Endothelial cell of hepatic sinusoid (primary cell): ENCODE results near the gene FLT1.

Source experiments
- in situ Hi-C: cut with HindIII; loops from 2 replicates; pipeline ENCODE4 v1.10.0; 2017; ENCODE audit warnings: low sequenced_read_pairs

Gene FLT1

DNA sequence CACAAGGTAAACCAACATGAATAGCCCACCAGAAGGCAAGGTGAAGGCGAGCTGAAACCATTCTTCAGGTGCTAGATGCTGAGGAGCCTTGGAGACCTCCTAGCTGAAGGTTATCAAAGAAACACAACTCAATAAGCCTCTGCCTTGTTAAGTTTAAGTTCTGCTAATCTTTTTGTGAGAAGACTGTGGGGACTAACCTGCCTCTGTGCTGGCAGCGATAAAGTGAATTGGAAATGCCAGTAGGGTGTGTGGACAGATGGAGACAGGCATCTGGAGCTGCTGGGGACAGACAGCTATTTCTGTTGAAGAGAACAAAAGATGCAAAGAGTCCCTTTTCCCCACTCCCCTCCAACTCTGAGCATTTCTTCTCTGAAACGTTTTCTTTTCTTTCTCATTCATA is 33.5 kb upstream of the FLT1 start:
- in situ Hi-C loops = no loop called here

GRCh38 chr13:28527629-28528028 is 32.7 kb upstream of the FLT1 start:
- in situ Hi-C loops = no loop called here

- in situ Hi-C loops = no loop called here
Observed at GRCh38 chr13:28526876-28527275, 31.9 kb upstream of the FLT1 start.

- in situ Hi-C loops = no loop called here
Observed at GRCh38 chr13:28522871-28523270, 27.9 kb upstream of the FLT1 start.

GRCh38 chr13:28513745-28514144 is 18.8 kb upstream of the FLT1 start:
- in situ Hi-C loops = loop anchor here (5.0 kb wide), 1 partner anchor 41 kb away; no protein-coding TSS in a partner anchor

DNA sequence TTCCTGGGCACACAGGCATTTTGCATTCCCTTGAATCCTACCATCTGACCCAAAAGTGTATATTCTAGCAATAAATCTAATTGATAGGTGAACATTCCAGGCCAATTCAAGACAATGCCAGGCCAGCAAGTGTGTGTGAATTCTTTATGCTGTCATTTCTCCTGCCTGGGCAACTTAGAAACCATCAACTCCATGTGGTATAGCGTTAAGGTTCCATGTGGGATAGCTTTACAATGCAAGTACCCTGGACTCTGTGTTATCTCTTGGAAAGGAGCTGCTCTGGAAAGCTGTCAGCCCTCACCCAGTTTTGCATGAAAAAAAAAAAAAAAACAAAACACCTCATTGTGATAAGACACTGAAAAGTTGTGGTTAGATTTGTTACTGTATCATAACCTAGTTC is 15.6 kb upstream of the FLT1 start:
- in situ Hi-C loops = loop anchor here (5.0 kb wide), 1 partner anchor 38 kb away; no protein-coding TSS in a partner anchor

GRCh38 chr13:28510066-28510465 is 15.1 kb upstream of the FLT1 start:
- in situ Hi-C loops = loop anchor here (5.0 kb wide), 1 partner anchor 38 kb away; no protein-coding TSS in a partner anchor

DNA sequence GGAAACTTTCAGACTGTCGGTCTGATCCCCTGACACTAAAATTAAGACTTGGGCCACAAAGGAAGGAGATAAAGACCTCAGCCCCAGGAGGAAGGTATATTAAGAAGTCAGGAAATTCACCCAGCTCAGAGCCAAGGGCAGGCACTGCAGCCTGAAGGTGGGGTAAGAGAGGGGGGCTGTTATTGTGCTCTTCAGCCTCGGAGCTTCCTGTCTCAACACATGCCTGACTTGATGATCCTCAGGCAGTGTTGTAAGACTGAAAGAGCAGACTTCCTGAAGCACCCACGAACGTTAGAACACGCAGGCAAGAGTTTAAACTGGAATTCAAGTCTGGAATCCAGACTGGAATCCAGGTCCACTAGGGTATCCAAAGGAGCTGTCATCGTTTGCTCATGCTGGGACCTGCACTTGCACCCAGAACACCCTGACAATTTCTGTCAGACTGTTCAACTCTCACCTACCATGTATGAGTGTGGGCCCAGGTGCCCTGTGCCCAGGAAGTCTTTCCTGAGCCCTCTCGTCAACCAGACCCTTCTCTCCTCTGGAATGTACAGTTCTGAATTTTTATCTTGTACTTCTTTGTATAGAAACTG is 10.7 kb upstream of the FLT1 start:
- in situ Hi-C loops = no loop called here

DNA sequence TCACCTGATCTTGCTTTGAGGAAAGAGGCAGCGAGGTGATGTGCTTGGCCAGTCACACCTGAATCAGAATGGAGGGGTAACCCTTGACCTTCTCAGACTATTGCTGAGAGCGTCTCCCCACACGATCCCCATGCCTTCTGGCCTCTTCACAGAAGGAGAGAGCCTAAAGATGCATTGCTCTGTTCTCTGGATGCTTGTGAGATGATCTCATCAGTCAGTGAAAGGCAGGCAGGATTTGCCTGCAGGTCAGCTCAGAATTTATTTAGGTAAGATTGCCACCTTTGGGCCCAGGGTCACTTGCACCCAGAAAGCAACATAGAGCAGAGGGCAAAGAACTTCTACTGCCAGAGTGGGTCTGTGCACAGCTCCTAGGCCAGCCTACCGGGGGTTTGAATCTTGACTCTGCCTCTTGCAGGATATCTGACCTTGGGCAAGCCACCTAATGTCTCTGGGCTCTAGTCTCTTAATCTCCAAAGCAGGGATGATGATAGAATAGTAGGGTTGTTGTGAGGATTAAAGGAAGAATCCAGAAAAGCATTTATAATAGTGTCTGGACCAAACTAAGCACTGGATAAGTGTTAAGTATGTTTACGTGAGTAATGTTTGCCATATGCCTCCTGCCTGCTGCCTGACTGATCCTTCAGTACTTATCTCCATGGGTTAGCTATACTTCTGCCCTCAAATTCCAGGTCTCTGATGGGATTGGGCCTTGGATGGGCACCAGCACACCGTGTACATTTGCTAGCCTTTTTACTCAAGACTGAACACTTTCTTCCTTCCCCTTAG is 8.4 kb upstream of the FLT1 start:
- in situ Hi-C loops = no loop called here

GRCh38 chr13:28501547-28501946 is 6.6 kb upstream of the FLT1 start:
- in situ Hi-C loops = no loop called here

GRCh38 chr13:28499609-28500008 is 4.7 kb upstream of the FLT1 start:
- in situ Hi-C loops = no loop called here

- in situ Hi-C loops = no loop called here
Observed at GRCh38 chr13:28498481-28499115, 3.7 kb upstream of the FLT1 start.

DNA sequence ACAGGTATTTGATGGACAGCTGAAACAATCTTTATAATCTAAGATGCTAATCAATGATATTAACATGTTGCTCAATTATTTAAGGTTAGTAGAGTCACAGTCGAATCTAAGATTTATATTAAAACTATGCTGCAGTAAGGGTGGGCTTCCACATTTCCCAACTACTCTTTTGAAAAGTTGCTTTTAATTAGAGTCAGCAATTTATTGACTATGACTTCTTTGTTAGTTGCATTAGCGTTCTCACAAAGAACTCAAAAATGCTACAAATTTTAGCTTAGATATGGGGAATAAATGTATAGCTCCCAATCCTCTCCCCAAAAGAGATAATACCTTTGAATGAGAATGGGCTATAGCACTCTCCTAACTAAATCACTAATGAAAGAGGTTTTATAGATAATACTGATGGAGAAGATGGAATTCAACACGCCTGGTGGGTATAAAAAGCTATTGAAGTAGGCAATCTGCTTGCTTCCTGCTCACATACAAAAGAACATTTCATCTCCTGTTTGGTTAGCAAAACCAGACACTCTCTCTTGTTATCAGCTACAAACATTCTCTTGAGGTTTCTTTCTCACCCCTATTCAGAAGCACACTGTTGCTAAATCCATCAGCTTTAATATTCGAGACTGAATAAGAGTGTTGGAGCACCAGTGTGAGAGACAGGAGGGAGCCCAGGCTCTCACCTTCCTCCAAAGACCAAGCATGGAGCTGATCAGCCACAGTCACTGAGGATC is 2.4 kb upstream of the FLT1 start:
- in situ Hi-C loops = no loop called here

DNA sequence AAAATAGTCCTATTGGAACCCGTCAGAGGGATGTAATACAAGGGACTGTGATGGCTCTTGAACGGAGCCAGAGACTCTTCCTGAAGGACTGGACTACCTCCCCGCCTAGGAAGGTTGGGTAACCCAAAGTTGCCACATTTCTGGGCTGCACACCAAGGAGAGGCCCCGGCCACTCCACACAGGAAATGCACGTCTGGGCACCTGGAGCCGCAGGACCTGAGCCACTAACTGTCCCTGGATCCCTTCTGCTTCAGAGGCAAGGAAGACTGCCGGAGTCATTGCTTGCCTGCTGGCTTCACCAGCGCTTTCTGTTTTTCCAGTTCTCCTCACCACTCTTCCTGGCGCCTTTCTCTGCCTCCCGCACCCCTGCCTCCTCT is 1.2 kb upstream of the FLT1 start:
- in situ Hi-C loops = no loop called here

DNA sequence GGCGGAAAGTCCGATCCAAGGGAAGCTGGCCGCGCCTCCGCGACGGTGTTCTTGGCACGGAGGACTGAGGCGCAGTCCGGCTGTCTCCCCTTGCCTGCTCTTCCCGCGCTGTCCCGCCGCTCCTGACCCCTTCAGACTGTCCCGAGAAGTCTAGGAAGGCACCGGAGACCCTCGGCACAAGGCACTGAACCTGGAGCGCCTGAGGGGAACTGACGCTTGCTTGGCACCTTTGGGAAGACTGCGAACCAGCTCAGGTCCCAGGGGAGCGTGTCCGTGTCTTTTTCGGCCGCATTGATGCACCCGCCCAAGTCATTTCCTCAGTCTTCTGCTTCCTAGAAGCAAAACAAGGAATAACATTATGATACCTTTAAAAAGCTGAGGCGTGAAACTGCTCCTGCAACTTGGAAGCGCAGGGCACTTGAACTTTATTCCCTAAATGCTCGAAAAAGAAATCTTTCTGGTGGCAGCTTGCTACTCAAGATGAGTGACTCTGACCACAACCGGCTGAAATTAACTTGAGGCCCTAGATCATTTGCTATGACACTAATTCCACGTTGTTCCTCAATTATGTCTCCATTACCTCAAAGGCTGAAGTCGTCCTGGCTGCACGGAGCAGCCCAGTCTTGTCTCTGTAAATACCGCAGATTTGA is 735 bp upstream of the FLT1 start:
- in situ Hi-C loops = no loop called here

GRCh38 chr13:28494504-28494777 is 487 bp downstream of the FLT1 start:
- in situ Hi-C loops = no loop called here

DNA sequence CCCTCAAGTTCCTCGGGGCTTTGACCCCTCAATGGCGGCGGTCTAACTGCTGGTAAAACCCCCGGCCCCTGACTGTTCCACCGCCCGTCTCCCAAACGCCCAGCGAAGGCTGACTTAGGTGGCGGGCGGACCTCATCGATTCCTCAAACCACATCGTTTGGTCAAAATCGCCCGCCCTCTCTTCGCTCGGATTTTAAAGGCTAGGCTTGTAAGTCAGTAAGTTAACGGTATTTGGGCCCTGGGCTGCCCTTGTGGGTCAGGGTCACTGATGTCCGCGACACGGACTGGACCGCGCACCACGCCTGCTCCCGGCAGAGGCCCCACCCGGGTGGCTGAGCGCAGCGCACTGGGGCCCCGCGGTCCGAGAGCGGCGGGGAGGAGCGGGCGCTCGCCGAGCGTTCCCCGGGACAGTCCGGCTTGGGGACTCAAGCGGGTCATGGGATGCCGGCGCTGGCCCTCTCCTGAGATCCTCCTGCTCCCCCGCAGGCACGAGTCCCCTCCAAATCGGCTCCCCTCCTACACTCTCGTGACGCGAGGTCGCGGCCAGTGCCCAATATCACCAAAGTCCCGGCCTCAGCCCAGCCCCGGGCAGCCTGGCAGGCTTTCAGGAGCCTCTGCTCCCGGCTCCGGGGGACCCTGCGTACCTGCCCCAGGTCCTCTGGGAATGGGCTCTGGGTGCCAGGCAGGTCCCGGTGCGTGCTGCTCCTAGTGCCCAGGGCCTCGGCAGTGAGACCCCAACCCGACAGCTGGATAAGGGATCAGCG is 1.0 kb downstream of the FLT1 start:
- in situ Hi-C loops = no loop called here

DNA sequence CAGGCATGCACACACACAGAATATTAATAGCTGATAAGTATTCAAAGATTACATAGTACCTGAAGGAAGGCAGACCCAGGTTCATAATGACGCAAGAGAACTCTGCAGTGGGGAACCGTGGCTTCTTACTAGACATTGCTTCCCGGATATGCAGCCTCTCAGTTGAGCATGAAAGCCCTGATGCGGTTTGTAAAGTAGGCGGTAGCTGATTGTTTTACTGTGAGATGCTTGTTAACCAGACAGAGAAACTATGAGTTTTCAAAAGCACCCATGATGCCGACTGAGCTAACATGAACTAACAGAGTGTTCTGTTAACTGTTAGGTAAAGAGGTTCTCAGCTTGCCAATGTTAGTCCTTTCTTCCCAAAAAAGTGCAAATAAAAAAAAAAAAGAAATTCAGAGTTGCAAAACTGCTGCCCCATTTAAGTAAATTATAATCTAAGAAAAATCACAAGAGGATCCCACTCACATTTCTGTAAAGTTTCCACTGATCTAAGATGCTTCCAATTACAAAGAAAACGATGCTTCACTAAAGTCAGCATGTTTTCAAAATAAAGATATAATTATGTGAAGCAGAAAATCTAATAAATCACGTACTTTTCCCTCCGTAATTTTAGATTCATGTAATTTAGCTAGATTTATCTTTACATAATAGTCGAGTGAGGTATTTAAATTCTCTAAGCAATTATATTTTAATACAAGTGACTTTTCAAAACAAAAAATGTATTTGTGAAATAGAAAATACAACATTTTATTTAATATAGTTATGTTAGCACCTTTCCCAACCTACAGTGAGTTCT is 2.2 kb downstream of the FLT1 start:
- in situ Hi-C loops = no loop called here

GRCh38 chr13:28490061-28490460 is 4.9 kb downstream of the FLT1 start:
- in situ Hi-C loops = no loop called here

DNA sequence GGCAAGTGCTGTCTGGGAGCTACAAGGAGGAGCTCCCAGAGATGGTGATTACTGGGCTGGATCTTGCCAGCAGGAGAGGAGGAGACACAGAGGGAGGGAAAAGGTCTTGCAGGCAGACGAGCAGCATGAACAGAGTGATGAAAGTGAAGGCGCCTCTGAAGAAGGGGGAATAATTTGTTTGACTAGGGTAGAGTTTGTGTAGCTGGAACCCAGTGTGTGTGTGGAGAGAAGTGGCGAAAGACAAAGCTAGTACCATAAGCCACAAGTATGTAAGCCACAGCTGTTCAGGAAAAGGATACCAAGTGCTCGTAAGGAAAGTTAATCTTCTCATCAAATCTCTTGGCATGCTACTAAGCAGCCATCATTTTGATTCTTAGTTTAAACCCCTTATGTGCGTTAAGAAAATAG is 5.4 kb downstream of the FLT1 start:
- in situ Hi-C loops = no loop called here
